B cell (primary cell): Measurements from ENCODE around the gene ABL1. TPM values are rescaled to one million over a fixed set of nuclear protein-coding genes. Genes with fewer than 3 reads are reported as not detected.
"Not testable (repeated sequence)": the region's sequence is repeated elsewhere in the genome, so short reads cannot be mapped to it uniquely, and the experiment has no call there.

Experiments
- ATAC-seq: fragments of 200-7000 bp; cut with Tn5 transposase; one replicate; pipeline ENCODE4 v1.10.0; 2021; ENCODE audit warnings: low read depth, mild to moderate bottlenecking, moderate number of reproducible peaks, moderate library complexity
- CTCF ChIA-PET: fragments of 350-600 bp; sonication (Branson Sonifier 250); formaldehyde crosslinking; loops from one replicate; lab custom pipeline; 2021; ENCODE audit warnings: antibody characterized with exemption, inconsistent platforms; lab: Charles Lee
- POLR2A ChIA-PET: fragments of 350-600 bp; sonication (Branson Sonifier 250); formaldehyde crosslinking; loops from one replicate; lab custom pipeline; 2021; ENCODE audit warnings: antibody characterized with exemption; lab: Charles Lee
- DNase-seq: peaks from one replicate; pipeline ENCODE4 v3.0.0; 2013
- H2AFZ ChIP-seq: 2 replicates; pipeline ENCODE4 v1.6.1; 2012; ENCODE audit warnings: mild to moderate bottlenecking, low read depth, low read length; ENCODE audit not compliant: insufficient read depth, poor library complexity, severe bottlenecking
- H3K27ac ChIP-seq, 2 donors: 1 replicate in 1 of 2; 2 replicates in 1 of 2; pipeline ENCODE4 v1.5.1; 2012 to 2013; ENCODE audit warnings: low read length in 2 of 2, mild to moderate bottlenecking in 2 of 2, moderate library complexity in 1 of 2
- H3K27me3 ChIP-seq, 4 experiments: fragments of 200-600 bp in 1 of 4; sonication (generic) in 1 of 4; replicated peaks in 1 of 4; 1 replicate in 2 of 4; 2 replicates in 2 of 4; pipeline versions ENCODE4 v1.6.1 to v1.7.0; 2013 to 2016; ENCODE audit warnings: low read length in 3 of 4, mild to moderate bottlenecking in 2 of 4, mixed read lengths in 1 of 4, moderate library complexity in 1 of 4; ENCODE audit not compliant: insufficient read depth in 4 of 4, control insufficient read depth in 3 of 4; ENCODE audit errors: control extremely low read depth in 1 of 4
- H3K36me3 ChIP-seq, 2 experiments: replicated peaks in 1 of 2; 1 replicate in 1 of 2; 2 replicates in 1 of 2; pipeline versions ENCODE4 v1.6.1 to v1.7.1; 2013; ENCODE audit warnings: low read length in 1 of 2; ENCODE audit not compliant: insufficient read depth in 2 of 2, control insufficient read depth in 1 of 2; ENCODE audit errors: control extremely low read depth in 1 of 2, extremely low read depth in 1 of 2
- H3K4me1 ChIP-seq, 2 donors: fragments of 200-600 bp in 1 of 2; sonication (generic) in 1 of 2; 1 replicate in 1 of 2; 2 replicates in 1 of 2; pipeline versions ENCODE4 v1.5.1 to v1.6.1; 2013 to 2017; ENCODE audit warnings: low read length in 2 of 2; ENCODE audit not compliant: control insufficient read depth in 2 of 2, insufficient read depth in 2 of 2
- H3K4me2 ChIP-seq: replicated peaks from 2 replicates; pipeline ENCODE3; 2012; ENCODE audit warnings: mild to moderate bottlenecking, low read depth, low read length; ENCODE audit not compliant: poor library complexity, severe bottlenecking
- H3K4me3 ChIP-seq, 5 experiments: fragments of 200-600 bp in 1 of 5; sonication (generic) in 1 of 5; 1 replicate in 3 of 5; 2 replicates in 2 of 5; pipeline versions ENCODE4 v1.5.1 to v1.7.0; 2011 to 2016; ENCODE audit warnings: low read length in 4 of 5, mild to moderate bottlenecking in 4 of 5, low read depth in 2 of 5, control low read depth in 1 of 5, moderate library complexity in 1 of 5; ENCODE audit not compliant: insufficient read depth in 1 of 5; ENCODE audit errors: control extremely low read depth in 1 of 5, extremely low read depth in 1 of 5
- H3K79me2 ChIP-seq: fragments of 200-600 bp; sonication (generic); one replicate; pipeline ENCODE4 v1.6.0; 2016; ENCODE audit warnings: low read length; ENCODE audit not compliant: control insufficient read depth, insufficient read depth
- H3K9ac ChIP-seq: fragments of 200-600 bp; sonication (generic); 2 replicates; pipeline ENCODE4 v1.6.1; 2017; ENCODE audit warnings: mild to moderate bottlenecking, low read length, moderate library complexity
- H3K9me3 ChIP-seq, 3 donors: one replicate each; pipeline versions ENCODE4 v1.6.1 to v1.7.1; 2013; ENCODE audit warnings: low read length in 2 of 3; ENCODE audit not compliant: control insufficient read depth in 2 of 3, insufficient read depth in 1 of 3; ENCODE audit errors: control extremely low read depth in 1 of 3
- H4K20me1 ChIP-seq: 2 replicates; pipeline ENCODE4 v1.6.0; 2012; ENCODE audit warnings: mild to moderate bottlenecking, low read length; ENCODE audit not compliant: insufficient read depth, control insufficient read depth, poor library complexity, severe bottlenecking
- H3K27ac Mint-ChIP-seq: one replicate; pipeline ENCODE4 v1.8.0; 2021; ENCODE audit warnings: mixed read lengths
- H3K27me3 Mint-ChIP-seq: one replicate; pipeline ENCODE4 v1.8.0; 2021; ENCODE audit warnings: mixed read lengths
- H3K4me1 Mint-ChIP-seq: one replicate; pipeline ENCODE4 v1.8.0; 2021; ENCODE audit warnings: mixed read lengths
- H3K4me3 Mint-ChIP-seq: one replicate; pipeline ENCODE4 v1.8.0; 2021; ENCODE audit warnings: mixed read lengths
- H3K9me3 Mint-ChIP-seq: one replicate; pipeline ENCODE4 v1.8.0; 2022; ENCODE audit warnings: mixed read lengths; ENCODE audit not compliant: insufficient read depth
- EZH2 ChIP-seq: IDR thresholded peaks from 2 replicates; pipeline ENCODE4 v1.6.1; 2012; ENCODE audit warnings: borderline replicate concordance, low read depth, mild to moderate bottlenecking, moderate library complexity, low read length; ENCODE audit not compliant: insufficient read depth, poor library complexity, severe bottlenecking
- WGBS: methylation state at CpG from one replicate; pipeline ENCODE4 v1.1.5; 2013; ENCODE audit warnings: missing lambda C conversion rate; ENCODE audit not compliant: insufficient coverage; 5-methylcytosine and 5-hydroxymethylcytosine counted together
- intact Hi-C: fragments of 100-400 bp; cut with micrococcal nuclease; formaldehyde crosslinking; loops from one replicate; pipeline ENCODE4 v1.10.0; 2022
- polyA plus RNA-seq: library from polyadenylated mRNA; depleted of rRNA; stranded (reverse); fragments of >200 nt; gene quantifications from 2 replicates; pipeline ENCODE4 v1.2.3, GENCODE V29; 2012
- total RNA-seq, 2 donors: library from RNA; stranded (reverse); fragments of 120-200 nt in 1 of 2; gene quantifications; 1 replicate in 1 of 2; 2 replicates in 1 of 2; pipeline versions ENCODE4 v1.2.3 to v1.2.4, GENCODE V29; 2013 to 2022
- TF ChIP-seq, protein P1 (sequence below): fragments of 200-600 bp; IDR thresholded peaks from one replicate; pipeline ENCODE4 v1.8.0; 2022; ENCODE audit warnings: antibody characterized with exemption, mild to moderate bottlenecking

ABL1 gene
- total and polyA plus RNA-seq, 2 donors (not counting 1 experiment from before 2014, with no cell fraction given) = 11.9 to 46.0 TPM

GRCh38 chr9:130794423-130794822, 40.6 kb upstream of the ABL1 start:
- ATAC-seq, intact Hi-C loops, DNase-seq, H3K27me3 Mint-ChIP-seq, H3K9me3 Mint-ChIP-seq, H3K9me3 ChIP-seq, H3K4me3 Mint-ChIP-seq, H3K27ac Mint-ChIP-seq, H3K4me1 Mint-ChIP-seq, H2AFZ ChIP-seq, H3K27me3 ChIP-seq, POLR2A ChIA-PET, H3K4me1 ChIP-seq, H3K9ac ChIP-seq, H3K36me3 ChIP-seq, CTCF ChIA-PET, H3K4me2 ChIP-seq, H3K4me3 ChIP-seq, H3K27ac ChIP-seq: not testable (repeated sequence)
- 100% methylated on average over 1 of the region's 3 CpGs for WGBS
- Histone ChIP-seq H4K20me1 (peaks cover 15% of the 10 kb centered on the region), H3K79me2 (peaks cover 24% of the 10 kb centered on the region)

DNA sequence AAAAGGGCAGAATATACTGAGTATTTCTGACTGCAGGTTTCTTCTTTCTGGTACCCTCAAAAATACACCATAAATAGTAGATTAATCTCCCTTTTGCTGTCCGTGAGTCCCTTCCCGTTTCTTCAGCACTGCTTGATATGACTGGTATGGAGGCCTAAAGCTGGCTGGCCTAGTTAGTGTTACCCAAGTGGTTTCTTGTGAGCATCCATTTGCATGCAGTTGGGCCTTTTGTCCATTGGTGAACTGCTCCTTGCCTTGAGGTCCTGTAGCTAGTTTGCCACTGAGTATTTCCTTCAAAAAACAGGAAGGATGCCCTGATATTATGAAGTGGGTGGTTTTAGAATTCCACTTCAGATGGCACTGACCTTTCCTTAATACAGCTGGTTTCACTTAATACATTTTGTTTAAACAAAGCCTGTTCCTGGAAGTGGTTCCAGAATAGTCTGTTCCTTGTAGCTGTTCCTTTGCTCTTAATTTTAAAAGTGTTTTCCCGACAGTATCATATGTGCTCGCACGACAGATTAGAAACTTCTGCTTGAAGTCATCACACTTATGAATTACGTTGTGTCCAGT, 40.0 kb upstream of the ABL1 start:
- Histone ChIP-seq H3K79me2 (peaks cover 19% of the 10 kb centered on the region), H3K9ac (no peak overlapping the region), H3K36me3 (no peaks in the 10 kb centered on the region), H3K9me3 (peaks cover 0 to 2% (median 2%) of the 10 kb centered on the region in 3 donors), H2AFZ (no peak overlapping the region), H3K4me2 (no peak overlapping the region), H3K27me3 (no peaks in the 10 kb centered on the region), H3K4me3 (no peak overlapping the region), H3K4me1 (no peaks in the 10 kb centered on the region), H3K27ac (no peak overlapping the region), H4K20me1 (peaks cover 17% of the 10 kb centered on the region)
- WGBS = no CpG with 5 or more reads among the region's 6 CpGs
- ChIA-PET CTCF (no interaction called here), POLR2A (no interaction called here)
- intact Hi-C loops = no loop called here
- ATAC-seq (no peak), DNase-seq (no peak)
- TF ChIP-seq EZH2 = no peak
- TF ChIP-seq, protein P1, sequence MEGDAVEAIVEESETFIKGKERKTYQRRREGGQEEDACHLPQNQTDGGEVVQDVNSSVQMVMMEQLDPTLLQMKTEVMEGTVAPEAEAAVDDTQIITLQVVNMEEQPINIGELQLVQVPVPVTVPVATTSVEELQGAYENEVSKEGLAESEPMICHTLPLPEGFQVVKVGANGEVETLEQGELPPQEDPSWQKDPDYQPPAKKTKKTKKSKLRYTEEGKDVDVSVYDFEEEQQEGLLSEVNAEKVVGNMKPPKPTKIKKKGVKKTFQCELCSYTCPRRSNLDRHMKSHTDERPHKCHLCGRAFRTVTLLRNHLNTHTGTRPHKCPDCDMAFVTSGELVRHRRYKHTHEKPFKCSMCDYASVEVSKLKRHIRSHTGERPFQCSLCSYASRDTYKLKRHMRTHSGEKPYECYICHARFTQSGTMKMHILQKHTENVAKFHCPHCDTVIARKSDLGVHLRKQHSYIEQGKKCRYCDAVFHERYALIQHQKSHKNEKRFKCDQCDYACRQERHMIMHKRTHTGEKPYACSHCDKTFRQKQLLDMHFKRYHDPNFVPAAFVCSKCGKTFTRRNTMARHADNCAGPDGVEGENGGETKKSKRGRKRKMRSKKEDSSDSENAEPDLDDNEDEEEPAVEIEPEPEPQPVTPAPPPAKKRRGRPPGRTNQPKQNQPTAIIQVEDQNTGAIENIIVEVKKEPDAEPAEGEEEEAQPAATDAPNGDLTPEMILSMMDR = no peak
- no peak overlapping the region for H3K4me3 Mint-ChIP-seq
- H3K27ac Mint-ChIP-seq = no peak overlapping the region
- H3K27me3 Mint-ChIP-seq = no peaks in the 10 kb centered on the region
- H3K9me3 Mint-ChIP-seq = peaks cover 2% of the 10 kb centered on the region
- peaks cover 8% of the 10 kb centered on the region for H3K4me1 Mint-ChIP-seq

DNA sequence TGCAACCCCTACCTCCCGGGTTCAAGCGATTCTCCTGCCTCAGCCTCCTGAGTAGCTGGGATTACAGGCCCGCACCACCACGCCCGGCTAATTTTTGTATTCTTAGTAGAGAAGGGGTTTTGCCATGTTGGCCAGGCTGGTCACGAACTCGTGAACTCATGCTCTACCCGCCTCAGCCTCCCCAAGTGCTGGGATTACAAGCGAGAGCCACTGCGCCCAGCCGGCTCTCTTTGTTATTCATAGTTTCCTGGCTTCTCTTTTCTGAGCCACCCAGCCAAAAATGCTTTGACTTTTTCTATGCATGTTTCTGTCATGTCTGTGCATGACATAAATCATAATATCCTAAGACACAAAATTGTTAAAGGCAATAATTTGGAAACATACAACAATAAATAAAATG, 31.9 kb upstream of the ABL1 start:
- H3K4me3 ChIP-seq, H3K9me3 ChIP-seq, H3K27ac Mint-ChIP-seq, H3K4me3 Mint-ChIP-seq, H3K27ac ChIP-seq, DNase-seq, intact Hi-C loops, POLR2A ChIA-PET, ATAC-seq, H3K27me3 ChIP-seq, H3K36me3 ChIP-seq, CTCF ChIA-PET, H2AFZ ChIP-seq, H3K9me3 Mint-ChIP-seq, H3K27me3 Mint-ChIP-seq, H3K9ac ChIP-seq, H3K4me2 ChIP-seq: not testable (repeated sequence)
- Histone ChIP-seq H4K20me1 (peaks cover 21% of the 10 kb centered on the region), H3K79me2 (peaks cover 29% of the 10 kb centered on the region), H3K4me1 (peaks cover 12 to 14% of the 10 kb centered on the region in 2 donors)
- 100% methylated on average over 5 of the region's 11 CpGs for WGBS
- peaks cover 22% of the 10 kb centered on the region for H3K4me1 Mint-ChIP-seq
